Measurements from ENCODE around the gene SHB.

SHB gene

DNA sequence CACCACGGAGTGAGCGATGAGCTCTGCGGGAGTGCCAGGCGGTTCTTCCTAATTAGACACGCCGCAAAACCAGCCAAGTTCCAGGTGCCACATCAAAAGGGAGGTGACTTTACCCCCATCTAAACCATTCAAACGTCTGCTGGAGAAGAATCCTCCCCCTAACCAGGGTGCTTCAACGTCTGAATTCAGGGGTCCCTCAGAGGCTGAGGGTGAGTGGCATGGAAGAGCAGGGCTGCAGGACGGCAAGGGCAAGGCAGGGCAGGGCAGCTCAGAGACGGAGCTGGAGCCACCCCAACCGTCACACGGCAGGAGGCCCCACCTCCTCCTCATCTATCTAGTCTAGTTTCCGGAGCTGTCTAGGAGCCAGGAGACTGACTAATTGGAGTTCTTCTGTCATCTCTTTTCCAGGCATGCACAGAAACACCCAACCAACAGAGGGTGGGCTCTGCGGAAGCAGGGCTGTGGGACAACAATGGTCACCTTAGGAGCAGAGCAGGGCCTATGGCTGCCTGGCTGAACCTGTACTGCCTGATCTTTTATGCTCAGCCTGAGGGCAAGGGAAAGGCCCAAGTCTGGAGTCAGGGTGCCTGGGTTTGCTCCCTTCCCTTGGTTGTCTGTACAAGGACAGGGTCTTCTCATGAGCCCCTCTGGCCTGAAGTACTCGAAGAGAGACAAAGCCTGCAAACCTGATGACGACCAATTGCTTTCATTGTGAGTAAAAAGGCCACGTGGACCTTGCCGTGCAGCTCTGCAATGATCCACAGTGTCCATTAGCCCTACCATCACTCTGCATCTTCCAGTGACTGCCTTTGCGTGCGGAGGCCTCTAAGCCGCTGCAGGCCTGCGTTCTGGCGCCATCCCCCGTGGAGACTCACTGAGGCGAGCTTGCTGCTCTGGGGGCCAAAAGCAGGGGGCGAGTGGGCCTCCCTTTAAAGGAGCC is 84.1 kb downstream of the SHB start:
- TF ChIP-seq ZNF560 (tag by site-specific recombination; IDR thresholded peaks at IDR 0.05; ENCODE audit: borderline replicate concordance) (no peak), MYNN (tag by site-specific recombination; IDR thresholded peaks at IDR 0.05; ENCODE audit: borderline replicate concordance) (no peak), ZSCAN23 (tag by site-specific recombination; IDR thresholded peaks at IDR 0.05) (no peak), ZNF701 (tag by site-specific recombination; IDR thresholded peaks at IDR 0.05) (no peak), KLF7 (tag by site-specific recombination; IDR thresholded peaks at IDR 0.05; ENCODE audit: borderline replicate concordance) (no peak), CTCF (tag by site-specific recombination; IDR thresholded peaks at IDR 0.05) (no peak), ZNF654 (tag by site-specific recombination; IDR thresholded peaks at IDR 0.05; ENCODE audit: low read depth) (no peak)
- peaks cover 0 to 14% of the 10 kb centered on the region in 2 experiments; a peak in 1 of 3 replicates for H3K36me3 ChIP-seq (ENCODE audit: control insufficient read depth in 2 of 2, insufficient read depth in 1 of 2, low read length in 2 of 2)
- H3K4me1 ChIP-seq (ENCODE audit: control insufficient read depth, insufficient read depth, low read length): no peaks in the 10 kb centered on the region
- no peak overlapping the region for H3K4me3 ChIP-seq (ENCODE audit: low read depth, low read length)
- H3K9me3 ChIP-seq (ENCODE audit: control insufficient read depth, insufficient read depth, low read depth, low read length): no peaks in the 10 kb centered on the region
- POLR2A ChIA-PET: interaction anchor here (0.5 kb wide), 1 partner anchor 98 kb away, joined by 3 read pairs; no protein-coding TSS in a partner anchor
- H3K27ac ChIP-seq (ENCODE audit: extremely low read depth, low read depth, low read length): no peak overlapping the region
- CTCF ChIA-PET: interaction anchor here (0.6 kb wide), 1 partner anchor 103 kb away, joined by 4 read pairs; no protein-coding TSS in a partner anchor

- ChIA-PET POLR2A (no interaction called here), CTCF (interaction anchor here (0.7 kb wide), 2 partner anchors 21 to 175 kb away, joined by 3 read pairs; no protein-coding TSS in a partner anchor)
- no peak overlapping the region for H3K27ac ChIP-seq (ENCODE audit: extremely low read depth, low read depth, low read length)
- H3K36me3 ChIP-seq (ENCODE audit: control insufficient read depth in 2 of 2, insufficient read depth in 1 of 2, low read length in 2 of 2): peaks cover 0 to 8% of the 10 kb centered on the region in 2 experiments; a peak in 1 of 3 replicates
- no peaks in the 10 kb centered on the region for H3K9me3 ChIP-seq (ENCODE audit: control insufficient read depth, insufficient read depth, low read depth, low read length)
- no peaks in the 10 kb centered on the region for H3K4me1 ChIP-seq (ENCODE audit: control insufficient read depth, insufficient read depth, low read length)
- TF ChIP-seq ATF2 (tag by site-specific recombination; IDR thresholded peaks at IDR 0.05; ENCODE audit: low read depth) (no peak), ZNF660 (tag by site-specific recombination; IDR thresholded peaks at IDR 0.05) (no peak), ZNF211 (tag by site-specific recombination; IDR thresholded peaks at IDR 0.05; ENCODE audit: low read depth) (no peak), ZNF423 (tag by site-specific recombination; IDR thresholded peaks at IDR 0.05) (no peak), ZNF148 (tag by site-specific recombination; IDR thresholded peaks at IDR 0.05; ENCODE audit: borderline replicate concordance) (no peak), ZNF2 (tag by site-specific recombination; IDR thresholded peaks at IDR 0.05) (no peak), ZSCAN23 (tag by site-specific recombination; IDR thresholded peaks at IDR 0.05) (no peak), ZIC2 (tag by site-specific recombination; IDR thresholded peaks at IDR 0.05) (no peak), SP3 (tag by site-specific recombination; IDR thresholded peaks at IDR 0.05) (no peak), WT1 (tag by site-specific recombination; IDR thresholded peaks at IDR 0.05) (no peak), ZNF521 (tag by site-specific recombination; IDR thresholded peaks at IDR 0.05) (no peak), ZNF140 (tag by site-specific recombination; IDR thresholded peaks at IDR 0.05) (no peak), ZNF175 (tag by site-specific recombination; IDR thresholded peaks at IDR 0.05) (no peak), IKZF3 (tag by site-specific recombination; IDR thresholded peaks at IDR 0.05) (no peak), ZNF473 (tag by site-specific recombination; IDR thresholded peaks at IDR 0.05) (no peak), ZNF530 (tag by site-specific recombination; IDR thresholded peaks at IDR 0.05; ENCODE audit: low read depth) (no peak), ZEB2 (tag by site-specific recombination; IDR thresholded peaks at IDR 0.05) (no peak), ZNF596 (tag by site-specific recombination; IDR thresholded peaks at IDR 0.05) (no peak)
- no peak overlapping the region for H3K4me3 ChIP-seq (ENCODE audit: low read depth, low read length)
Measured at GRCh38 chr9:37984278-37984671, 84.8 kb downstream of the SHB start.
